Neuron (in vitro differentiated cells): ENCODE results near the gene PDP2.

Experiments
- H2AFZ ChIP-seq: one replicate; pipeline ENCODE4 v1.6.1; 2013; ENCODE audit warnings: low read depth, mild to moderate bottlenecking, inconsistent platforms, low read length, moderate library complexity
- H3K27me3 ChIP-seq: one replicate; pipeline ENCODE4 v1.6.1; 2013; ENCODE audit warnings: low read length; ENCODE audit not compliant: insufficient read depth
- H3K36me3 ChIP-seq: one replicate; pipeline ENCODE4 v1.6.1; 2013; ENCODE audit warnings: low read length; ENCODE audit not compliant: insufficient read depth
- H3K4me1 ChIP-seq: one replicate; pipeline ENCODE4 v1.6.1; 2013; ENCODE audit warnings: low read length; ENCODE audit not compliant: insufficient read depth
- H3K4me3 ChIP-seq: 2 replicates; pipeline ENCODE4 v1.5.1; 2013; ENCODE audit warnings: mild to moderate bottlenecking, low read length, moderate library complexity
- H3K9me3 ChIP-seq: one replicate; pipeline ENCODE4 v1.6.1; 2013; ENCODE audit warnings: low read length

Gene PDP2

DNA sequence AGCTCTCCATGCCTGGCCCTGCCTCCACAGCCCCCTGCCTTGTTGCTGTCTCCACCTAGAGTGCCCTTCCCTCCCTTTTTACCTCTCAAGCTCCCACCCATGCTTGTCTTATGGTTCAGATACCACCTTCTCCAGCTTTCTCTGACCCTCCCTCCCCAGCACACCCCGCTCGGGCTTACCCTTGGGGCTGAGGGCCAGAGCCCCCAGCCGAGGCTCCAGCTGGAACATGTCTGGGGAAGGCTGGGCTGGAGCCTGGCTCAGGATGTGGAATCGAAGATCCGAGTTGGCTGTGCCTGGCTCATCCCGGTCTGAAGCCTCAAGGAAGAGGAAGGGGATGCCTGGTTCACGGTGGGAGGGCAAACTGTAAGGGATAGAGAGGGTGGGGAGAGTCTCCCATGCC, 34.7 kb downstream of the PDP2 start:
- H3K4me1 ChIP-seq = peaks cover 26% of the 10 kb centered on the region
- H3K27me3 ChIP-seq = no peaks in the 10 kb centered on the region
- no peaks in the 10 kb centered on the region for H3K9me3 ChIP-seq
- no peak overlapping the region for H3K4me3 ChIP-seq
- no peak overlapping the region for H2AFZ ChIP-seq
- no peaks in the 10 kb centered on the region for H3K36me3 ChIP-seq

DNA sequence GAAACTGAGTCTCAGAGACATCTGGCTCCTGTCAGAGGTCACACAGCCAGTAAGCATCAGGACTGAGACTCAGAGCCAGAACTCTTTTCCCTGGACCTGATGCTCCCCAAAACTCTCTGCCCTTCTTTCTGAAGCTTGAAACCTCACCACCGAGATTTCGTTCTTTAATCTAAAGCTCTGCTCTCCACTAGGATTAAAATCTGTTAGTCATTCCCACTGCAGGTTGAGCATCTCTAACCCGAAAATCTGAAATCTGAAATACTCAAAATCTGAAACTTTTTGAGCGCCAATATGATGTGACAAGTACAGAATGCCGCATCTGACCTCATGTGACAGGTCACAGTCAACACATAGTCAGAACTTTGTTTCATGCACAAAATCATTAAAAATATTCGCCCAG, 36.2 kb downstream of the PDP2 start:
- Histone ChIP-seq H3K9me3 (no peaks in the 10 kb centered on the region), H3K27me3 (no peaks in the 10 kb centered on the region), H3K4me1 (peaks cover 30% of the 10 kb centered on the region), H3K4me3 (no peak overlapping the region), H3K36me3 (no peaks in the 10 kb centered on the region), H2AFZ (no peak overlapping the region)

DNA sequence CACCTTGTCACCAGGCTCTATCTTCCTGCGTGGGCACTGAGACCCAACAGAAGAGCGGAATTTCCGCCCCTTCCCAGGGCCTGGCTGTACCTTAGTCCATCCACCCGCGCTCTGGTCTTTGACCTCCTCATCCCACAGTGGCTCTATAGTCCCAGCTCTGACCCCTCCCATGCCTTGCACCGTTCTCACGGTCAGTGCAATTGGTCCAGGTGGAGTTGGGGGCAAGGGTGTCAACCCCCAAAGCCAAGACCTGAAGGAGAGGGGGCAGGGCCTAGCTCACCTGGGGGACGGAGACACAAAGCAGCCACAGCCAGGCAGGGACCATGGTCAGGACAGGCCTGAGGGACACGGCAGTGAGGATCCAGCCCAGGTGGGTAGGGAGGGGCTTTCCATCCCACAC, 37.4 kb downstream of the PDP2 start:
- Histone ChIP-seq H3K36me3 (no peaks in the 10 kb centered on the region), H3K4me3 (no peak overlapping the region), H3K4me1 (peaks cover 28% of the 10 kb centered on the region), H3K27me3 (peaks cover 5% of the 10 kb centered on the region), H2AFZ (no peak overlapping the region), H3K9me3 (no peaks in the 10 kb centered on the region)

DNA sequence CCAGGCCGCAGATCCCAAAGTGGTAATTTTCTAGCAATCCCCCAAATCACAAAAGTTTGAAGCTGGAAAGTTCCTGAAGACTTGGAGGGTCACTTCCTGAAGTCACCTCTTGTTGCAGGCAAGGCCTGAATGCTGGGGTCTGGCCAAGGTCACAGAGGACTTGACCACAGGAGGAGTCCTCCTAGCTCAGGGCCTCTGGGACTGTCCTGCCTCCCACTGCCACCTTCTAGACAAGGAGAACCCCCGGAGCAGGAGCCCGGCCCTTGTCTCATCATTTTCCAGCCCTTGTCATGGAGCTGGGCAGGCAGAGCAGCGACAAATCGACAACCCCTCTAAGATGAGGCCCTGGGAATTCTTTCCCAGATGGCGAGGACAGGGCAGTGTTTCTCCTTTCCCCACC, 38.0 kb downstream of the PDP2 start:
- Histone ChIP-seq H3K4me3 (no peak overlapping the region), H3K36me3 (no peaks in the 10 kb centered on the region), H3K9me3 (no peaks in the 10 kb centered on the region), H3K27me3 (peaks cover 7% of the 10 kb centered on the region), H3K4me1 (peaks cover 22% of the 10 kb centered on the region), H2AFZ (no peak overlapping the region)

DNA sequence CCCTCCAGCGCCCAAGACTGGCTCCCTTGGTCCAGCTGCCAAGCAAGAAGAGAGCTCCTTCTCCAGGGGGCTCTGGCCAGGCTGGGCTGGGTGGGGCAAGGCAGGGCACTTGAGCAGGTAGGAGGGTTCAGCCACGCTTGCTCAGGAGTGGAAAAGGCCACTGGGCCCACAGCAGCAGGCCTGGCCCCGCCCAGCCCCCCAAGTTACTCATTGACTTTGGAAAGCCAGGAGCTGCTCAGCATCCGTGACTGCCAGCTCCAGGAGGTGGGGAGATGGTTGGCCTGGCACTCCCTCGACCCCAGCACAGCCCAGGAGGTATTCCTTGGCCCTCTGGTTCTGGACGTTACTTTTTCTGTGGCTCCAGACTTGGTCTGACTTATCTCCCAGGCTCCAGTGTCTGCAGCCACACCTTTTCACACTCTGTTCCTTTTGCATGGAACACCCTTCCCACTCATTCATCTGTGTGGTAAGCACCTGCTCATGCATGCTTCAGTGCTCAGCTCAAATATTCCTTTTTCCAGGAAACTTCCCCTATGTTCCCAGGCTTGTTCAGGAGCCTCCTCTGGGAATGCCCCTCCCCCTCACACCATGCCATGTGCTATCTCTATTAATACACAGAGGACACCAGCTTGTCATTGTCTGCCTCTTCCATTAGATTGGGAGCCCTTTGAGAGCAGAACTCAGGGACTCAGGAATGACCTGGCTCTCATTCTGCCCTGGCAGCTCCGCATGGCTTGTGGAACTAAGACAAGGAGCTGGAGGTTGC, 38.7 kb downstream of the PDP2 start, which contains the start of gene CDH16:
CDH16 (minus strand) TSS at position 83 of the 766 bp plus-strand sequence. CDS start 820 bp downstream, outside the sequence.
- Histone ChIP-seq H3K27me3 (peaks cover 14% of the 10 kb centered on the region), H3K36me3 (no peaks in the 10 kb centered on the region), H3K4me1 (peaks cover 15% of the 10 kb centered on the region), H2AFZ (no peak within 1 kb of the TSS), H3K4me3 (no peak within 1 kb of the TSS), H3K9me3 (no peaks in the 10 kb centered on the region)

DNA sequence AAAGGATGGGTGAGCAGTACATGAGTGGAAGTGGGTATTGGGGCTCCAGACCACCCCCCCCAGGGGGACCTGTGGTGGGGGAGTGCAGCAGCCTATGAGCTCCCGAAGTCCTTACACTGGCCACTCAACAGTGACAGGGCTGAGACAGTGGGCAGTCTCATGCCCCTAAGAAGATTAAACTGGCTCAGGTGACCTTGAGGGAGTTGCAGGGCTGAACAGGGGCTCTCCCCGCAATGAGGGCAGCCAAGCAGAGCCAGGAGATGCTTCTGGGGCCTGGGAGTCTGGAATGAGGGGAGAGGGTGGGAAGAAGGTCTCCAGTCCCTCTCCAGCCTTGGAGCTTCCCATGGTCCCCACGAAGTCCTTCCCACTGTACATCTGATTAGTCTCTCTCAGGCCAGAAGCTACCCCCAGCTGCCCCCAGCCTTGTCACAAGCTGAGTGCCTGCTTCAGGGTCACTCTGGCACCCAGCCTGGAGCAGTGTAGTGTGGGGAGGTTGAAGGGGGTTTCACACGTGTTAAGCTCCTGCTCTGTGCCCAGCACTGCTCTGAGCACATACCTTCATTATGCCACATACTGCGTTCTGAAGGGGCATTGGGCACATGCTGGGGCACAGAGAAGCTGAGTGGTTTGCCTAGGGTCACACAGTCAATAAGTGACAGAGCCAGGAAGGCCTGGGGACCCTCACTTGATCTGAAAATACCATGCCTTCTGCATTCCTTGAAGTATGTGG, 39.4 kb downstream of the PDP2 start:
- Histone ChIP-seq H3K4me3 (no peak overlapping the region), H3K9me3 (no peaks in the 10 kb centered on the region), H2AFZ (no peak overlapping the region), H3K36me3 (no peaks in the 10 kb centered on the region), H3K4me1 (peaks cover 13% of the 10 kb centered on the region), H3K27me3 (peaks cover 20% of the 10 kb centered on the region)

DNA sequence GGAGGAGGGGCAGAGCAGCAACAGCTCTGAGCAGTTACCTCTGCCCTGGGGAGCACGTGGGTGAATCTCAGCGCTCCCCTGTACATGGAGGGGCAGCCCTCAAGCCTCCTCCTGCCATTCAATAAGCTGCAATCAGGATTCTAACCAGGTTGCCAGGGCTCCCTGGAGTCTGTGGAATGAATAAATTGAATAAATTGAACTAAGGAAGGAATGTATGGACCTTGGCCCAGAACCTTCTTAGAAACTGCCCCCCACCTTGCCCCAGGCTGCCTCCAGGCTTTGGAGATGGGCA, 39.9 kb downstream of the PDP2 start:
- H3K9me3 ChIP-seq = no peaks in the 10 kb centered on the region
- H2AFZ ChIP-seq = no peak overlapping the region
- peaks cover 13% of the 10 kb centered on the region for H3K4me1 ChIP-seq
- H3K4me3 ChIP-seq = no peak overlapping the region
- H3K27me3 ChIP-seq = peaks cover 25% of the 10 kb centered on the region
- no peaks in the 10 kb centered on the region for H3K36me3 ChIP-seq

DNA sequence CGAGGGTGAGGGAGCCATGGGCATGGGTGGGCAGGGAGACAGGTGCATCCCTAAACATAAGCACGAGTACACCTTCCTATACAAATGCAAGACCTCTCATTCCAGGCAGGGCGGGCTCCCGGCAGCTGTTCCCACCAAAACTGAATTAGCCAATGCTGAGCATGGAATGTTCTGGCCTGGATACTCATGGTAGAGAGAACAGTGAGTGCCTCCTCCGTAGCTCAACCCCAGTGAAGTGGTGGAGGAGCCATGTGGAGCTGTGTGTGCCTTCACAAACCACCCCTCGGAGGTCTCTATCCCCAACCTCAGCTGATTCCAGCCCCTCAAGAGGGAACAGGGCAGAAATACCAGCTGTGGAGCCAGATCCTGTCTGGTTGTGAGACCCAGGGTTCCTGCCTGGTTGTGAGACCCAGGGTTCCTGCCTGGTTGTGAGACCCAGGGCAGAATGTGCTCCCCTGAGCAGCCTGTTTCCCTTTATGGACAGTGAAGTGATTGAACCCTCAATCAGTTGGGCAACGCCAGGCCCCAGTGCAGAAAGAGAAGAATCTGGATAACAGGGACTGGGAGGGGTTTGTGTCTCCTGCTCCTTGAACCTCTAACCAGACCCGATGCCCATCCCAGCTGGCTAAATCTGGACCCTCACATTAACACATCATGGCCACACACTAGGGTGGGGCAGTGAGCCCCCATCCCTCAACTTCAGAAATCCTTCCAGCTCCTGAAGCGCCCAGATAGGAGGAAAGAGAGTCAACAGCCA, 40.8 kb downstream of the PDP2 start:
- no peak overlapping the region for H2AFZ ChIP-seq
- H3K9me3 ChIP-seq = no peaks in the 10 kb centered on the region
- no peaks in the 10 kb centered on the region for H3K36me3 ChIP-seq
- H3K27me3 ChIP-seq = peaks cover 32% of the 10 kb centered on the region
- peaks cover 20% of the 10 kb centered on the region for H3K4me1 ChIP-seq
- no peak overlapping the region for H3K4me3 ChIP-seq

DNA sequence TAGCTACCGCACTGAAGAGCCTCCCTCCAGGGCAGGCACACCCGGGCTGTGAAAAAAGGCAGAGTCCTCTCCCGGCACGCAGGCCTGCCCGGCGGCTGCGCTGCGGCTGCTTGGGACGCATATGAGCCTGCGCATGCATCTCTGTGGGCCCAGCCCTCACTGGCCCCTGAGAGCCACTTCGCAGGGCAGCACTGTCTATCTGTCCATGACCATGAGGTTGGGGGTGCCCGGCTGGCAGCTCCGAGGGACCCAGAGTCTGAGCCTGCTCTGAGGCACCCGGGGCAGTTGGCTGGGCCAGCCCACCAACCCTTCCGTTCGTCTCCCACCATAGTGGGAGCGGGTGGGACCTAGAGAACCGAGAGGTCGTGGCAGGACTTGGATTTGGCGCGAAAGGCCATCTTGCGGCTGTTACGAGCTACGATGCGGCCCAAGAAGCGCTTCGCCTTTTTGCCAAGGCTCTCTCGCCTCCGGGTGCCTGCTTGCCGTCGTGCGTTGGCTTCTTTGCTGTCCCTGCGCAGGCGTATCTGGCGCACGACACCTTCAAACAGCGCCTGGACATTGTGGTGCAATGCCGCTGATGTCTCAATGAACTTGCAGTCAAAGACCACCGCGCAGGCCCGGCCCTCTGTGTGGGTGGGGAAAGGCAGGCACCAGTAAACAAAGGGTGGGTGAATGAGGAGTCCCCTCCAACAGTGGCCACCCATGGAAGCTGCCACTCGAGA, 41.6 kb downstream of the PDP2 start:
- Histone ChIP-seq H3K27me3 (peaks cover 32% of the 10 kb centered on the region), H3K36me3 (no peaks in the 10 kb centered on the region), H2AFZ (no peak overlapping the region), H3K4me3 (no peak overlapping the region), H3K4me1 (peaks cover 28% of the 10 kb centered on the region), H3K9me3 (no peaks in the 10 kb centered on the region)

DNA sequence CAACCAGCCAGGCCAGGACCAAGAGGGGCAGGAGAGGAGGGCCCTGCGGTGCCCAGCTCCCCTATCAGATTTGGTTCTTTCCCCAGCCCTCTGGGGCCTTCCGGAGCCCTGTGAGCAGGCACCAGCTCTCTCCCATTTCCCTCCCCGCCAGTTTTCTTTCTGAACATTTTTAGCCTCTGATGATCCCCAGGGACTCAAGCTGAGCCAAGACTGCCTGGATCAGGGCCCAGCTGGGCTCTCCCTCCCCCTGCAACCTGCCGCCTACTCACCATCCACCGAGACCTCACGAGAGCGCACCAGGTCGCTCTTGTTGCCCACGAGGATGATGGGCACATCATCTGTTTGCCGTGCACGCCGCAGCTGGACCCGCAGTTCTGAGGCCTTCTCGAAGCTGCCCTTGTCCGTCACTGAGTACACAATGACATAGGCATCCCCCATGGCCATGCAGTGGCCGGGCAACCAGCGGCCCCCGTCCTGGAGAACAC, 43.0 kb downstream of the PDP2 start:
- peaks cover 32% of the 10 kb centered on the region for H3K27me3 ChIP-seq
- H3K4me1 ChIP-seq = peaks cover 42% of the 10 kb centered on the region
- no peaks in the 10 kb centered on the region for H3K36me3 ChIP-seq
- no peak overlapping the region for H2AFZ ChIP-seq
- H3K4me3 ChIP-seq = no peak overlapping the region
- no peaks in the 10 kb centered on the region for H3K9me3 ChIP-seq

DNA sequence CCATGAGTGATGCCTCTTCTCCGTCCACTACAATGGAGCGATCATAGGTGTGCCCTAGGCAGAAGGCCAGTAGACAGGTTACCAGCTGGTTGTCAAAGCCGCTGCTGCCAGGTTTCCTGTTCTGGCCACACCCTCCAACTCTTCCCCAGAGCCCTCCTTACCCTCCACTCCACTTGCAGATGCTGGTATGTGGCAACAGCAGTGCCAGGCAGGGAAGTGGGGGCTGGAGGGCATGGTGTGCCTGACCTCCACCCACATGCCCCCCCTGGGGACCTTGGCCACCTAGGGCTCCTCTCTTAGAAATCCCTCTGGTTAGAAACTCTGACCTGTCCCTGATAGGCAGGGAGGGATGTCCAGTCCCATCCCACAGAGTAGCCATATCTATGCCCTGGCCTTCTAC, 43.6 kb downstream of the PDP2 start:
- H3K4me3 ChIP-seq = no peak overlapping the region
- H2AFZ ChIP-seq = no peak overlapping the region
- H3K4me1 ChIP-seq = peaks cover 44% of the 10 kb centered on the region
- H3K36me3 ChIP-seq = no peaks in the 10 kb centered on the region
- peaks cover 32% of the 10 kb centered on the region for H3K27me3 ChIP-seq
- H3K9me3 ChIP-seq = no peaks in the 10 kb centered on the region

DNA sequence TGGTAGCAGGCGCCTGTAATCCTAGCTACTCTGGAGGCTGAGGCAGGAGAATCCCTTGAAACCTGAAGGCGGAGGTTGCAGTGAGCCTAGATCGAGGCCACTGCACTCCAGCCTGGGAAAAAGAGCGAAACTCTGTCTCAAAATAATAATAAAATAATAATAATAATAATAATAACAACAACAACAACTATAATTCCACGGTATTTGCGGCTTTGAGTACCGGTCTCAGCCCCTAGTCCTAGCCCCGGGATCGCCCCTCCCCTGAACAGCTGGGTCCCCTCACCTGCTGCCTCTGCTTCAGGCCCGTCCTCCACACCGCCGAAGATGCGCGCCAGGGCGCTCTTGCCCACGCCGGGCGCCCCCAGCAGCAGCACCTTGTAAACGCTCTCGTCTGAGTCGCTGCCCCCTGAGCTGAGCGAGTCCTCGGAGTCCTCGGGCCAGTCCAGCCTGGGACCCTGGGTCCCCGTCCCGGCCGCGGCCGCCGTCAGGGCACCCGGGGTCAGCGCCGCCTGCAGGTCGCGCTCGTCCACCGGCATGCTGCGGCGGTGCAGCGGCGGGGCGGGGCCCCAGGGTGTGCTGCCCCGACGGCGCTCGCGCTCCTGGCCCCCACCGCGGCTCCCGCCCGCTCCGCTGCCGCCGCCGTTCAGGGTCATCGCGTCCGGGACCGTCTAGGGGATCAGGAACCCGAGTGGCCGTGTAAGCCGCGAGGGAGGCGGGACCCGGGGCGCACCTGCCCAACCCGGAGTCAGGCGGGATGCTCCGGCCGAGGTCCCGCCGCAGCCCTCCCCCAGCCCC, 44.4 kb downstream of the PDP2 start:
- peaks cover 32% of the 10 kb centered on the region for H3K27me3 ChIP-seq
- H2AFZ ChIP-seq = no peak overlapping the region
- H3K4me3 ChIP-seq = no peak overlapping the region
- no peaks in the 10 kb centered on the region for H3K9me3 ChIP-seq
- peaks cover 37% of the 10 kb centered on the region for H3K4me1 ChIP-seq
- no peaks in the 10 kb centered on the region for H3K36me3 ChIP-seq
